SK-N-SH treated with all-trans-retinoic acid at 6 μM for 48 hours (cell line): Measurements from ENCODE around the gene ARHGAP26.

Experiments
- ESRRG ChIP-seq: fragments of 250-450 bp; sonication (Bioruptor Pico); IDR thresholded peaks from 2 replicates; pipeline ENCODE4 v1.6.1; 2021; ENCODE audit warnings: mild to moderate bottlenecking
- ZFP30 ChIP-seq: fragments of 450-650 bp; formaldehyde crosslinking; IDR thresholded peaks from 2 replicates; pipeline ENCODE4 v1.5.0; 2022; ENCODE audit warnings: mild to moderate bottlenecking, moderate library complexity
- ZNF565 ChIP-seq: fragments of 450-650 bp; formaldehyde crosslinking; conservative IDR thresholded peaks from 2 replicates; pipeline ENCODE4 v1.5.0; 2020; ENCODE audit warnings: low read depth, mild to moderate bottlenecking, moderate library complexity

- TF ChIP-seq ZFP30 (CRISPR knock-in tag) (no peak), ZNF565 (CRISPR knock-in tag) (no peak), ESRRG (CRISPR knock-in tag) (no peak)
These were observed 420.2 kb downstream of the ARHGAP26 start for GRCh38 chr5:143190260-143190810.
